SK-N-SH (cell line): ENCODE results near the gene NPFFR1. TPM values are rescaled to one million over a fixed set of nuclear protein-coding genes. Genes with fewer than 3 reads are reported as not detected.

Experiments used
- CTCF ChIA-PET: fragments of 300-600, 350-600 bp; formaldehyde crosslinking; extraction: SDS; loops from one replicate; lab custom pipeline; 2021; lab: Yijun Ruan, JAX
- POLR2A ChIA-PET: fragments of 350-600 bp; sonication (Branson Sonifier 250); formaldehyde crosslinking; extraction: SDS; loops from one replicate; lab custom pipeline; 2020; ENCODE audit warnings: antibody characterized with exemption, inconsistent platforms; lab: Yijun Ruan, JAX
- DNase-seq: peaks from one replicate; pipeline ENCODE4 v3.0.0; 2012
- H2AFZ ChIP-seq: fragments of 200-600 bp; sonication (generic); 2 replicates; pipeline ENCODE4 v1.8.1; 2016; ENCODE audit warnings: antibody characterized with exemption, mild to moderate bottlenecking, low read depth
- H3F3A ChIP-seq: fragments of 200-600 bp; sonication (generic); replicated peaks from 2 replicates; pipeline ENCODE3; 2016; ENCODE audit warnings: antibody characterized with exemption, mild to moderate bottlenecking; ENCODE audit not compliant: insufficient read depth
- H3K27ac ChIP-seq, 2 experiments: fragments of 200-500 bp in 1 of 2; fragments of 200-600 bp in 1 of 2; sonication (Bioruptor generic) in 1 of 2; sonication (generic), shearing (Covaris generic) in 1 of 2; 2 replicates each; pipeline versions ENCODE4 v1.5.1 to v1.6.1; 2014 to 2016; ENCODE audit warnings: low read depth in 2 of 2, inconsistent platforms in 1 of 2, low read length in 1 of 2, mild to moderate bottlenecking in 1 of 2, mixed read lengths in 1 of 2
- H3K27me3 ChIP-seq: fragments of 200-600 bp; sonication (generic), shearing (Covaris generic); 2 replicates; pipeline ENCODE4 v1.6.1; 2016; ENCODE audit warnings: mixed run types; ENCODE audit not compliant: insufficient read depth
- H3K36me3 ChIP-seq, 2 experiments: fragments of 200-500 bp in 1 of 2; fragments of 200-600 bp in 1 of 2; sonication (Bioruptor generic) in 1 of 2; sonication (generic) in 1 of 2; replicated peaks in 1 of 2; 2 replicates each; pipeline versions ENCODE3 to v1.5.1; 2014 to 2016; ENCODE audit warnings: low read length in 1 of 2, mild to moderate bottlenecking in 1 of 2; ENCODE audit not compliant: insufficient read depth in 2 of 2, control insufficient read depth in 1 of 2
- H3K4me1 ChIP-seq, 2 experiments: fragments of 200-500 bp in 1 of 2; fragments of 200-600 bp in 1 of 2; sonication (Bioruptor generic) in 1 of 2; sonication (generic), shearing (Covaris generic) in 1 of 2; 2 replicates each; pipeline versions ENCODE4 v1.5.1 to v1.6.1; 2014 to 2016; ENCODE audit warnings: low read depth in 1 of 2, low read length in 1 of 2, mixed run types in 1 of 2; ENCODE audit not compliant: insufficient read depth in 2 of 2, control insufficient read depth in 1 of 2
- H3K4me2 ChIP-seq: fragments of 200-600 bp; sonication (generic), shearing (Covaris generic); 2 replicates; pipeline ENCODE4 v1.6.1; 2017; ENCODE audit warnings: mixed run types
- H3K4me3 ChIP-seq, 2 experiments: fragments of 200-500 bp in 1 of 2; fragments of 200-600 bp in 1 of 2; sonication (Bioruptor generic) in 1 of 2; sonication (generic), shearing (Covaris generic) in 1 of 2; 2 replicates each; pipeline versions ENCODE4 v1.5.1 to v1.8.1; 2014 to 2016; ENCODE audit warnings: low read depth in 2 of 2, inconsistent platforms in 1 of 2, low read length in 1 of 2, mild to moderate bottlenecking in 1 of 2, mixed read lengths in 1 of 2, moderate library complexity in 1 of 2
- H3K79me2 ChIP-seq: fragments of 200-600 bp; sonication (generic); 2 replicates; pipeline ENCODE4 v1.8.1; 2017; ENCODE audit warnings: mild to moderate bottlenecking; ENCODE audit not compliant: insufficient read depth
- H3K9ac ChIP-seq: fragments of 200-600 bp; sonication (generic); 2 replicates; pipeline ENCODE4 v1.6.1; 2017; ENCODE audit warnings: mixed run types
- H3K9me2 ChIP-seq: fragments of 200-600 bp; sonication (generic); 2 replicates; pipeline ENCODE4 v1.6.1; 2017; ENCODE audit warnings: mixed run types
- H3K9me3 ChIP-seq: fragments of 200-600 bp; sonication (generic); 2 replicates; pipeline ENCODE4 v1.6.1; 2017; ENCODE audit warnings: mixed run types, mild to moderate bottlenecking, moderate library complexity
- H4K20me1 ChIP-seq: fragments of 200-600 bp; sonication (generic); 2 replicates; pipeline ENCODE4 v1.6.1; 2017; ENCODE audit warnings: mild to moderate bottlenecking, mixed run types; ENCODE audit not compliant: insufficient read depth
- ELF1 ChIP-seq: IDR thresholded peaks from 2 replicates; pipeline ENCODE4 v1.4.0; 2012
- JUND ChIP-seq: IDR thresholded peaks from 2 replicates; pipeline ENCODE4 v1.4.0; 2012
- MEF2A ChIP-seq: IDR thresholded peaks from 2 replicates; pipeline ENCODE4 v1.4.0; 2012; ENCODE audit warnings: low read depth, borderline replicate concordance
- NFIC ChIP-seq: IDR thresholded peaks from 2 replicates; pipeline ENCODE4 v1.4.0; 2012; ENCODE audit warnings: borderline replicate concordance
- POLR2AphosphoS5 ChIP-seq: IDR thresholded peaks from 2 replicates; pipeline ENCODE4 v1.6.1; 2012; ENCODE audit warnings: low read depth, low read length
- RCOR1 ChIP-seq: fragments of 150-350 bp; IDR thresholded peaks from 2 replicates; pipeline ENCODE4 v1.6.1; 2017; ENCODE audit warnings: antibody characterized with exemption, low read length
- RFX5 ChIP-seq: IDR thresholded peaks from 2 replicates; pipeline ENCODE4 v1.6.1; 2012; ENCODE audit warnings: mild to moderate bottlenecking, improper control_type of control experiment, low read length
- TCF12 ChIP-seq: IDR thresholded peaks from 2 replicates; pipeline ENCODE4 v1.4.0; 2012
- YY1 ChIP-seq: IDR thresholded peaks from 2 replicates; pipeline ENCODE4 v1.4.0; 2012; ENCODE audit warnings: low read depth, mild to moderate bottlenecking
- WGBS: methylation state at CpG from one replicate; pipeline ENCODE4 v1.1.6; 2017; ENCODE audit warnings: low lambda C conversion rate; 5-methylcytosine and 5-hydroxymethylcytosine counted together
- polyA plus RNA-seq, 3 experiments: library from polyadenylated mRNA; depleted of rRNA; stranded (reverse); fragments of >200 nt; gene quantifications; 2 replicates each; pipeline ENCODE4 v1.2.3, GENCODE V29; 2012
- TF ChIP-seq, protein P1 (sequence below): IDR thresholded peaks from 2 replicates; pipeline ENCODE4 v1.4.0; 2012; ENCODE audit warnings: low read depth, borderline replicate concordance
- TF ChIP-seq, protein P2 (sequence below): IDR thresholded peaks from 2 replicates; pipeline ENCODE4 v1.4.0; 2012; ENCODE audit warnings: low read depth
- TF ChIP-seq, protein P3 (sequence below): IDR thresholded peaks from 2 replicates; pipeline ENCODE4 v1.6.1; 2012; ENCODE audit warnings: mild to moderate bottlenecking, low read depth, low read length, moderate library complexity
- TF ChIP-seq, protein P4 (sequence below): fragments of 150-350 bp; IDR thresholded peaks from 2 replicates; pipeline ENCODE4 v1.6.1; 2017; ENCODE audit warnings: antibody characterized with exemption, low read length, low read depth, borderline replicate concordance
- TF ChIP-seq, protein P5 (sequence below): fragments of 200-600 bp; sonication (generic); IDR thresholded peaks from 2 replicates; pipeline ENCODE4 v1.6.1; 2017; ENCODE audit warnings: antibody characterized with exemption, mild to moderate bottlenecking, moderate library complexity

The NPFFR1 gene
- polyA plus RNA-seq, 1 of the 3 experiments (the other 2 are of a cell fraction) = not detected

DNA sequence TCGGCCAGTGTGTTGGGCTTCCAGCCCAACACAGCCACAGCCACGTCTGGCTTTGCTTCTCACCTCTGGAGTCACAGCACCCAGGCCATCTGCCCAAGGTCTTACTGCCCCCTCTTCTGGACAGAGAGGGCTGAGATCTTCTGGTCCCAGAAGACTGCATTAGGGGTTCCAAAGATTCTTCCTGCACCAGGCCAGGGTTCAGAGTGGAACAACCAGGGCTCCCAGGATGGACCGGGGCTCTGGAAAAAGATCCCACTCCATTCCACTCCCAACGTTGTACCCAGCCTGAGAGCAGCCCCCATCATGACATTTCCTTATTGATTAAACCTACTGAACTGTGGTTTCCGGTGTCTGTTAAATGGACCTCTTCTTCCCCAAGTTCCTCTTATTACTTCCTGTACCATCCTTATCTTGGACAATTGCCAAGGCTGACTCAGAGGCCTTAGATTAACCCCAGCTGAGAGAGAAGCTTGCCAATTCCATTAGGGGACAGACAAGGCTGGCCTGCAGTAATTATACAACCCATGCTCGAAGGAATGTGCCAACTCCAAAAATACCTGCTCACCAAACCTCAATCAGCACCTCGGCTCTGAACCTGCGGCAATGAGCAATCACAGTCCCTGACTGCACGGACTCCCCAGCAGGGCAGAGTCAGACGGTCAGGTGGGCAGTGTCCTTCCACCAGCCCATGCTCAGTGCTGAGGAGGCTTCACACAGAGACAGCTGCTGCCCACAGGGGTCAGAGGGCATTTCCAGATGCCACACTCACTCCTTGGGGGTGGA lies 47.9 kb upstream of the NPFFR1 start (continued):
- TF ChIP-seq NFIC (peak; percentile 100), RFX5 (no peak), RCOR1 (peak; percentile 68; the same call in 1 of the 2 replicates), TCF12 (peak; percentile 98), MEF2A (peak; percentile 87), ELF1 (peak; percentile 76), POLR2AphosphoS5 (peak; percentile 87), YY1 (no peak)
- TF ChIP-seq, protein P1, sequence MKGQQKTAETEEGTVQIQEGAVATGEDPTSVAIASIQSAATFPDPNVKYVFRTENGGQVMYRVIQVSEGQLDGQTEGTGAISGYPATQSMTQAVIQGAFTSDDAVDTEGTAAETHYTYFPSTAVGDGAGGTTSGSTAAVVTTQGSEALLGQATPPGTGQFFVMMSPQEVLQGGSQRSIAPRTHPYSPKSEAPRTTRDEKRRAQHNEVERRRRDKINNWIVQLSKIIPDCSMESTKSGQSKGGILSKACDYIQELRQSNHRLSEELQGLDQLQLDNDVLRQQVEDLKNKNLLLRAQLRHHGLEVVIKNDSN = no peak
- TF ChIP-seq, protein P2, sequence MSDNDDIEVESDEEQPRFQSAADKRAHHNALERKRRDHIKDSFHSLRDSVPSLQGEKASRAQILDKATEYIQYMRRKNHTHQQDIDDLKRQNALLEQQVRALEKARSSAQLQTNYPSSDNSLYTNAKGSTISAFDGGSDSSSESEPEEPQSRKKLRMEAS = peak; percentile 61; the same call in 1 of the 2 replicates
- TF ChIP-seq, protein P3, sequence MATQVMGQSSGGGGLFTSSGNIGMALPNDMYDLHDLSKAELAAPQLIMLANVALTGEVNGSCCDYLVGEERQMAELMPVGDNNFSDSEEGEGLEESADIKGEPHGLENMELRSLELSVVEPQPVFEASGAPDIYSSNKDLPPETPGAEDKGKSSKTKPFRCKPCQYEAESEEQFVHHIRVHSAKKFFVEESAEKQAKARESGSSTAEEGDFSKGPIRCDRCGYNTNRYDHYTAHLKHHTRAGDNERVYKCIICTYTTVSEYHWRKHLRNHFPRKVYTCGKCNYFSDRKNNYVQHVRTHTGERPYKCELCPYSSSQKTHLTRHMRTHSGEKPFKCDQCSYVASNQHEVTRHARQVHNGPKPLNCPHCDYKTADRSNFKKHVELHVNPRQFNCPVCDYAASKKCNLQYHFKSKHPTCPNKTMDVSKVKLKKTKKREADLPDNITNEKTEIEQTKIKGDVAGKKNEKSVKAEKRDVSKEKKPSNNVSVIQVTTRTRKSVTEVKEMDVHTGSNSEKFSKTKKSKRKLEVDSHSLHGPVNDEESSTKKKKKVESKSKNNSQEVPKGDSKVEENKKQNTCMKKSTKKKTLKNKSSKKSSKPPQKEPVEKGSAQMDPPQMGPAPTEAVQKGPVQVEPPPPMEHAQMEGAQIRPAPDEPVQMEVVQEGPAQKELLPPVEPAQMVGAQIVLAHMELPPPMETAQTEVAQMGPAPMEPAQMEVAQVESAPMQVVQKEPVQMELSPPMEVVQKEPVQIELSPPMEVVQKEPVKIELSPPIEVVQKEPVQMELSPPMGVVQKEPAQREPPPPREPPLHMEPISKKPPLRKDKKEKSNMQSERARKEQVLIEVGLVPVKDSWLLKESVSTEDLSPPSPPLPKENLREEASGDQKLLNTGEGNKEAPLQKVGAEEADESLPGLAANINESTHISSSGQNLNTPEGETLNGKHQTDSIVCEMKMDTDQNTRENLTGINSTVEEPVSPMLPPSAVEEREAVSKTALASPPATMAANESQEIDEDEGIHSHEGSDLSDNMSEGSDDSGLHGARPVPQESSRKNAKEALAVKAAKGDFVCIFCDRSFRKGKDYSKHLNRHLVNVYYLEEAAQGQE = no peak

DNA sequence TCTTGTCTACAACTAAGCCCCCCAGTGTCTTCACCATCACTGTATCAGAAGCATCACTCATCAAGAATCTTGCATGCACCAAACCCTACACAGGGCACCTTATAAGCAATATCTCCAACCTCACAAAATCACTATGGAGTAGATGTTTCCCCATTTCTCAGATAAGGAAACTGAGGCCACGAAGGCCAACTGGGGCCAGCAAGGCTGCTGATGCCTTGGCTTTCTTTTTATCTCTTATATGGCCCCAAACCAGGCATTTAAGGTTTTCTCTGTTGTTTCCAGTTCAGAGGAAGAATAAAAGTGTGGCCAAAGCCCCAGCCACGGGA lies 47.3 kb upstream of the NPFFR1 start:
- ChIA-PET CTCF (interaction anchor here (1.0 to 1.6 kb wide), 4 partner anchors 12 to 58 kb away, joined by 3 to 7 read pairs (median 4); no protein-coding TSS in a partner anchor), POLR2A (no interaction called here)
- peaks cover 27 to 34% of the 10 kb centered on the region in 2 experiments; a peak in 3 of 4 replicates for H3K4me1 ChIP-seq
- peak overlapping the region; percentile 52; the same call in 1 of the 2 replicates for H2AFZ ChIP-seq
- peak overlapping the region; percentile 64; the same call in 1 of the 2 replicates for H3K4me2 ChIP-seq
- H3K9ac ChIP-seq = no peak overlapping the region
- H3K9me3 ChIP-seq = no peaks in the 10 kb centered on the region
- H3K9me2 ChIP-seq = no peaks in the 10 kb centered on the region
- TF ChIP-seq, protein P4, sequence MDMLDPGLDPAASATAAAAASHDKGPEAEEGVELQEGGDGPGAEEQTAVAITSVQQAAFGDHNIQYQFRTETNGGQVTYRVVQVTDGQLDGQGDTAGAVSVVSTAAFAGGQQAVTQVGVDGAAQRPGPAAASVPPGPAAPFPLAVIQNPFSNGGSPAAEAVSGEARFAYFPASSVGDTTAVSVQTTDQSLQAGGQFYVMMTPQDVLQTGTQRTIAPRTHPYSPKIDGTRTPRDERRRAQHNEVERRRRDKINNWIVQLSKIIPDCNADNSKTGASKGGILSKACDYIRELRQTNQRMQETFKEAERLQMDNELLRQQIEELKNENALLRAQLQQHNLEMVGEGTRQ = no peak
- TF ChIP-seq JUND (no peak), ELF1 (no peak), NFIC (no peak)
- TF ChIP-seq, protein P5, sequence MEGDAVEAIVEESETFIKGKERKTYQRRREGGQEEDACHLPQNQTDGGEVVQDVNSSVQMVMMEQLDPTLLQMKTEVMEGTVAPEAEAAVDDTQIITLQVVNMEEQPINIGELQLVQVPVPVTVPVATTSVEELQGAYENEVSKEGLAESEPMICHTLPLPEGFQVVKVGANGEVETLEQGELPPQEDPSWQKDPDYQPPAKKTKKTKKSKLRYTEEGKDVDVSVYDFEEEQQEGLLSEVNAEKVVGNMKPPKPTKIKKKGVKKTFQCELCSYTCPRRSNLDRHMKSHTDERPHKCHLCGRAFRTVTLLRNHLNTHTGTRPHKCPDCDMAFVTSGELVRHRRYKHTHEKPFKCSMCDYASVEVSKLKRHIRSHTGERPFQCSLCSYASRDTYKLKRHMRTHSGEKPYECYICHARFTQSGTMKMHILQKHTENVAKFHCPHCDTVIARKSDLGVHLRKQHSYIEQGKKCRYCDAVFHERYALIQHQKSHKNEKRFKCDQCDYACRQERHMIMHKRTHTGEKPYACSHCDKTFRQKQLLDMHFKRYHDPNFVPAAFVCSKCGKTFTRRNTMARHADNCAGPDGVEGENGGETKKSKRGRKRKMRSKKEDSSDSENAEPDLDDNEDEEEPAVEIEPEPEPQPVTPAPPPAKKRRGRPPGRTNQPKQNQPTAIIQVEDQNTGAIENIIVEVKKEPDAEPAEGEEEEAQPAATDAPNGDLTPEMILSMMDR = no peak
- no peak overlapping the region for H3K4me3 ChIP-seq
- no peaks in the 10 kb centered on the region for H4K20me1 ChIP-seq
- no peaks in the 10 kb centered on the region for H3K79me2 ChIP-seq
- no peaks in the 10 kb centered on the region for H3K27me3 ChIP-seq
- no peak for DNase-seq
- WGBS = 87% methylated on average over 2 of the region's 2 CpGs
- peak overlapping the region; percentile 56 to 65; a peak in 3 of 4 replicates for H3K27ac ChIP-seq
- peaks cover 21% of the 10 kb centered on the region for H3F3A ChIP-seq
- no peaks in the 10 kb centered on the region for H3K36me3 ChIP-seq
